OCI-LY1 (cell line): Measurements from ENCODE around the gene SIRT7.

ENCODE experiments used
- H2AFZ ChIP-seq: fragments of 200-600 bp; sonication (generic), shearing (Covaris generic); 2 replicates; pipeline ENCODE4 v1.6.0; 2014; ENCODE audit warnings: antibody characterized with exemption, mild to moderate bottlenecking, low read length
- H3F3A ChIP-seq: fragments of 200-600 bp; sonication (generic), shearing (Covaris generic); 2 replicates; pipeline ENCODE4 v1.6.0; 2014; ENCODE audit warnings: mild to moderate bottlenecking, antibody characterized with exemption, low read length, moderate library complexity; ENCODE audit not compliant: insufficient read depth
- H3K27ac ChIP-seq: fragments of 200-600 bp; sonication (generic); 2 replicates; pipeline ENCODE4 v1.5.1; 2014; ENCODE audit warnings: low read length, mixed run types, mild to moderate bottlenecking, low read depth; ENCODE audit not compliant: poor library complexity, severe bottlenecking
- H3K27me3 ChIP-seq: fragments of 200-600 bp; sonication (generic); 2 replicates; pipeline ENCODE4 v1.6.0; 2014; ENCODE audit warnings: antibody characterized with exemption, mild to moderate bottlenecking, low read length, moderate library complexity; ENCODE audit not compliant: insufficient read depth
- H3K36me3 ChIP-seq: fragments of 200-600 bp; sonication (generic); 2 replicates; pipeline ENCODE4 v1.6.1; 2014; ENCODE audit warnings: mild to moderate bottlenecking, antibody characterized with exemption, low read length, moderate library complexity, mixed read lengths; ENCODE audit not compliant: insufficient read depth
- H3K4me1 ChIP-seq: fragments of 200-600 bp; sonication (generic); 2 replicates; pipeline ENCODE4 v1.5.1; 2014; ENCODE audit warnings: mild to moderate bottlenecking, low read length, moderate library complexity; ENCODE audit not compliant: insufficient read depth, severe bottlenecking
- H3K4me2 ChIP-seq: fragments of 200-600 bp; sonication (generic), shearing (Covaris generic); 2 replicates; pipeline ENCODE4 v1.6.1; 2014; ENCODE audit warnings: low read length
- H3K4me3 ChIP-seq: fragments of 200-600 bp; sonication (generic); 2 replicates; pipeline ENCODE4 v1.5.1; 2014; ENCODE audit warnings: low read length, low read depth, mild to moderate bottlenecking, mixed read lengths; ENCODE audit not compliant: poor library complexity, severe bottlenecking
- H3K79me2 ChIP-seq: fragments of 200-600 bp; shearing (Covaris generic); 2 replicates; pipeline ENCODE4 v1.6.1; 2016; ENCODE audit warnings: mixed run types, low read length, mixed read lengths; ENCODE audit not compliant: insufficient read depth
- H3K9ac ChIP-seq: fragments of 200-600 bp; sonication (generic), shearing (Covaris generic); 2 replicates; pipeline ENCODE4 v1.6.1; 2014; ENCODE audit warnings: mild to moderate bottlenecking, low read length, mixed read lengths
- H3K9me2 ChIP-seq: fragments of 200-600 bp; sonication (generic), shearing (Covaris generic); 2 replicates; pipeline ENCODE4 v1.6.1; 2014; ENCODE audit warnings: low read depth, mild to moderate bottlenecking, low read length, mixed read lengths
- H3K9me3 ChIP-seq: fragments of 200-600 bp; shearing (Covaris generic); 2 replicates; pipeline ENCODE4 v1.6.1; 2014; ENCODE audit warnings: low read length, mixed read lengths
- H4K20me1 ChIP-seq: fragments of 200-600 bp; sonication (generic), shearing (Covaris generic); 2 replicates; pipeline ENCODE4 v1.6.0; 2016; ENCODE audit warnings: mild to moderate bottlenecking, low read length; ENCODE audit not compliant: insufficient read depth
- CTCF ChIP-seq: fragments of 200-600 bp; sonication (generic), shearing (Covaris generic); IDR thresholded peaks from 2 replicates; pipeline ENCODE4 v1.5.1; 2017; ENCODE audit warnings: mild to moderate bottlenecking, antibody characterized with exemption, low read length, moderate library complexity, mixed read lengths
- EZH2 ChIP-seq: fragments of 200-600 bp; sonication (generic), shearing (Covaris generic); IDR thresholded peaks from 2 replicates; pipeline ENCODE4 v1.8.0; 2017; ENCODE audit warnings: borderline replicate concordance, mixed run types, mild to moderate bottlenecking, antibody characterized with exemption, low read length, moderate library complexity, mixed read lengths

The SIRT7 gene

GRCh38 chr17:81888105-81888987 is 29.6 kb downstream of the SIRT7 start:
- no peaks in the 10 kb centered on the region for H4K20me1 ChIP-seq
- H3K4me3 ChIP-seq: no peak overlapping the region
- TF ChIP-seq CTCF (no peak), EZH2 (no peak)
- no peak overlapping the region for H3K9ac ChIP-seq
- peaks cover 72% of the 10 kb centered on the region for H3K36me3 ChIP-seq
- no peak overlapping the region for H3K4me2 ChIP-seq
- 0 out of 2 replicates have a peak, but pooled peaks cover 2% of the 10 kb centered on the region for H3F3A ChIP-seq
- H3K9me2 ChIP-seq: no peaks in the 10 kb centered on the region
- H3K79me2 ChIP-seq: peaks cover 17% of the 10 kb centered on the region
- H3K27me3 ChIP-seq: no peaks in the 10 kb centered on the region
- H3K9me3 ChIP-seq: no peaks in the 10 kb centered on the region
- no peak overlapping the region for H3K27ac ChIP-seq
- peaks cover 24% of the 10 kb centered on the region for H3K4me1 ChIP-seq
- no peak overlapping the region for H2AFZ ChIP-seq

GRCh38 chr17:81885869-81886548 is 32.0 kb downstream of the SIRT7 start:
- Histone ChIP-seq H2AFZ (no peak overlapping the region), H3K27me3 (no peaks in the 10 kb centered on the region), H3K4me1 (peaks cover 11% of the 10 kb centered on the region), H3K36me3 (peaks cover 93% of the 10 kb centered on the region), H3K4me3 (no peak overlapping the region), H3K79me2 (peaks cover 16% of the 10 kb centered on the region), H3K9me2 (no peaks in the 10 kb centered on the region), H3K9me3 (no peaks in the 10 kb centered on the region), H4K20me1 (no peaks in the 10 kb centered on the region), H3F3A (no peaks in the 10 kb centered on the region), H3K27ac (no peak overlapping the region), H3K9ac (no peak overlapping the region), H3K4me2 (no peak overlapping the region)
- TF ChIP-seq EZH2 (no peak), CTCF (no peak)

GRCh38 chr17:81885454-81885853 is 32.5 kb downstream of the SIRT7 start:
- Histone ChIP-seq H2AFZ (no peak overlapping the region), H3K27me3 (no peaks in the 10 kb centered on the region), H4K20me1 (no peaks in the 10 kb centered on the region), H3K9me2 (no peaks in the 10 kb centered on the region), H3K4me2 (no peak overlapping the region), H3K9me3 (no peaks in the 10 kb centered on the region), H3K27ac (no peak overlapping the region), H3K4me3 (no peak overlapping the region), H3K9ac (no peak overlapping the region), H3K36me3 (peaks cover 96% of the 10 kb centered on the region), H3K79me2 (peaks cover 10% of the 10 kb centered on the region), H3K4me1 (peaks cover 9% of the 10 kb centered on the region), H3F3A (no peaks in the 10 kb centered on the region)
- TF ChIP-seq EZH2: no peak
- TF ChIP-seq CTCF: no peak
